HG03103 (cell line): ENCODE results near the gene TRPM3.

Experiments
- ATAC-seq: cut with Tn5 transposase; IDR thresholded peaks from one replicate; pipeline ENCODE4 v1.9.1; 2021; ENCODE audit warnings: low read depth; ENCODE audit not compliant: unreplicated experiment

The TRPM3 gene

GRCh38 chr9:70567511-70567910 lies 553.9 kb downstream of the TRPM3 start:
- ATAC-seq, result no peak

GRCh38 chr9:70566751-70567150 lies 554.7 kb downstream of the TRPM3 start:
- ATAC-seq, result no peak

DNA sequence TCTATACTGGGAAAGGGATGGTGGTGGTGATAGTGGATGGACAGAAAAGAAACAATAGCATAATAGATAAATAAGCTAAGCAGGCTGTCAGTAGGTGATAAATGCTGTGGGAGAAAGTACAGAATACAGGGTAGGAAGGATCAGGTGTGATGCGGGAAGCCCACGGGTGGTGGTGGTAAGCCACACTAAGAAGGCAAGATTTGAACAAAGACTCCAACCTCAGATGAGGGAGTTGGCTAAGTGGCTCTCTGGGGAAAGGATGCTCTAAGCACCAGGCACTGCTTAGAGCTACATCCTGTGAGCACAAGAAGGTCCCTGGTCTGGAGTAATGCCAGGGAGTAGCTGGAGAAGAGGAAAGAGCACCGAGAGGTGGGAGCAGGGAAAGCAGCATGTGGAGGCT lies 555.4 kb downstream of the TRPM3 start:
- ATAC-seq, result no peak

- no peak for ATAC-seq
These were observed 556.7 kb downstream of the TRPM3 start for GRCh38 chr9:70564468-70565335.

- peak; percentile 99 for ATAC-seq
These were observed 557.8 kb downstream of the TRPM3 start for GRCh38 chr9:70563431-70564204.

DNA sequence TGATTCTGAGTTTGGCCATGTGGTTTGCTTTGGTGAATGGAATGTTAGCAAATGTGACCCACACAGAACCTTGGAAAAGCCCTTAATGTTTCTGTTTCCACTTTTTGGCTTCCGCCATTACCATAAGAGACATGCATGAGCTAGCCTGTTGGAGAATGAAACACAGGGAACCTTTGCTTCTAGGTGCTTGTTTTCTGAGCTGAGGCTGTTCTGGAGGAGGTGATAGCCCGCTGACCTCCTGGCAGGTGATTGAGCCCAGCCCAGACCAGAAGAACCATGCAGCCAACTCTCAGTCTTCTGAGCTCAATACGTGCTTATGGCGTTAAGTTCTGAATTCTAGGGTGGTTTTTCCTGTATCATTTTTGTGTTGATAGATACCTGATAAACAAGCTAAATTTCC lies 558.4 kb downstream of the TRPM3 start:
- ATAC-seq, result no peak

DNA sequence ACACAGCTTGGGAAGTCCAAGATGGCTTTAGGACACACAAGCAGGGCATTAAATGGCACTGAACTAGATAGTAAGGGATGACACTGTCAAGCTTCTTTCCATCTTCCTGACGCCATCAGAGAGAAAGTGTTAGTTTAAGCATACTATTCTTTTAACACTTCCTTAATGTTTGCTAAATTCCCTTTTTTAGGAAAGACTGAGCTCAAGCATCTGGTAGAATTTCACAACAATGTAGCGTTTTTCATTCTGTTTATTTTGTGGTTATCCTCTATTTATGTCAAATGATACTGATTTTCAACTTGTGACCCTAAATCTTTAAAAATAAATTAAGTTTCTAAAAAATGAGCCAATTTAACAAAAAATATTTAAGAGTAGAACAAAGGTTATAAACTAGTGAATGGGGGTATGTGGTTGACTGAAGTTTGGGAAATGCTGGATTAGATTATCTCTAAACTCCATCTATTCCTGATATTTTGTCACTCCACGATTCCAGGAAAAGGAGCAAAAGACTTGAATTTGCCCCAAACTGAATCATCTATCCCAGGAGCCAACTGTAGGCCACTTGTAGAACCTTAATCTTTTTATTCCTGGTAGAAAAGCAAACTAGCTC lies 559.5 kb downstream of the TRPM3 start:
- ATAC-seq, result no peak

GRCh38 chr9:70561111-70561510 lies 560.3 kb downstream of the TRPM3 start:
- ATAC-seq, result no peak

- ATAC-seq, result no peak
These were observed 562.3 kb downstream of the TRPM3 start for GRCh38 chr9:70559102-70559501.

DNA sequence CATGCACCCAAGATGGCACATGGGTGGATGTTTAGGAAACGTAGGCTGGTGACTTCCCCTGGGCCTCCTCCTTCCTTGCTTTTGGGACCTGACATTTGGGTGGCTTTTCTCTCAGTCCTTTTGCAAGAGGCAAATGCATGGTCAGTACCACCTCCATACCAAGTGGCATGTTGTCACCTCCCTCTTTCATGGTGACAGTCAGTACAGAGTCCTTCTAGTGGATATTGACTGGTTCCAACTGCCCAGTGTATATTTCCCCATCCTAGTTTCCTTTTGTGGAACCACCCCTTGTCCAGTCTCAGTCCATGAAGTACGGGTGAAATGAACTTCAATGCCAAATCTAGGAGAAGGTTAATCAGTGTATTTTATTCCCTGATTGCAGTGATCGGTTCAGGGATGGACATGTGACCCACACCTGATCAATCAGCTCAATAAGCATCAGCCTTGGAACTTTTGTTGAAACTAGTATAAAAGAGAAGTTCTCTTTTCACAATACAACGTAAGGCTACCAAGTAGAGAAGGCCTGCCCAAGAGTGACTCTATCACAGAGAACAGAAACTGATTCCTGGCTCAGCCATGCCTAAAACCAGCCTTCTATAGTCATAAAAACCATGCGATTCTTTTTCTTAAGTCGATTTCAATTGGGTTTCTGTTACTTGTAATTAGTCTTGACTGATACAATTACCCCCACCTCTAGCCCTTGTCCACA lies 563.6 kb downstream of the TRPM3 start:
- ATAC-seq, result peak; percentile 95

DNA sequence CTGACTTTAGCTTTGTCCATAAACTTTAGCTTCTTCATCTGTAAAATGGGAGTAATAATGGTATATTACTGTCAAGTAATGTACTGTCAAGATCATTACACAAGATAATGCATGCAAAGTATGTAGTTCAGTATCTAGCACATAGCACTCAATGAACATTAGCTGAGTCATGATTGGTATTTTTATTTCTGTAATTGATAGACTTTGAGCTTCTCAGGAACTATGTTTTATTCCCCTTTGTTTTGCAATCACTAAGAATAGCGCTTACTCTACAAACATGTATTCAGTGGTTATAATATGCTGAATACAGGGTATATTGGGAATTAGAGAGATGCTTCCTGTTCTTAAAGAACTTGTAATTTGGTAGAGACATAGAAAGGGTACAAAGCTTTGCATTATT lies 564.6 kb downstream of the TRPM3 start:
- ATAC-seq, result no peak

DNA sequence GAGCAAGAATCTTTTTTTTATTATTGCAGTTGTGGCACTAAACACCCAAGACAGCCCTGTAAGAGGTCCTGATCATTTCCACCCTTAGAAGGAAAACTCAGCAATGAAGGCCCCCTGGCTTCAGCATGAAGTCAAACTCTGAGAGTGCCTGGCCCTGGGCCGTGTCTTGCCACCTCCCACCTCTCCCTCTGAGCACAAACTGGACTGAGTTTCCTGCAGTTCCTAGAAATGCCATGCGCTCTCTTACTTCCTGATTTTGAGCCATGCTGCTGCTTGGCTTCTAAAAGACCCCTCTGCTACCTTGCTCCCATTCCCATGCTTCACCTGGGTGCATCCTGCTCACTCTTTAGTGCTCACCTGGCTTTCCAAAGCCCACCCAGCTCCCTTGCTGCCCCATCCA lies 566.5 kb downstream of the TRPM3 start:
- ATAC-seq, result no peak

GRCh38 chr9:70553707-70554673 lies 567.4 kb downstream of the TRPM3 start:
- ATAC-seq, result no peak

DNA sequence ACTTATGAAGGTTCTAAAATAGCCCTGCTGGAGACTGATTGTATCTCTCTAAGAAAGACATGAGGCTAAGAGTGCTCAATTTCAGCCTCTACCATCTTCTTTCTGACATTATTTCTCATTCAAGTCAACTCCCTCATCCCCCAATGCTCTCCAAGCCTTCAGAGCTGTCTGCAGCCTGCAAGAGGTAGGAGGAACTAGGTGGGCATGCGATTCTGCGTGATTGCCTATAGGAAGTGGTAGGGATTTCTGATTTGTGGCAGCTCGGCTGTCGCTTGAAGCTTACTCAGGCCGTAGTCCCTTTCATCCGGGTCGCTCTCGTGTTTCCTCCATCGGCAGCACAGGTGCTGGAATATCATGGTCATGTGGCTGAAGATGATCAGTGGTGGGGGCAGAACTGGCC lies 568.9 kb downstream of the TRPM3 start:
- ATAC-seq, result no peak

DNA sequence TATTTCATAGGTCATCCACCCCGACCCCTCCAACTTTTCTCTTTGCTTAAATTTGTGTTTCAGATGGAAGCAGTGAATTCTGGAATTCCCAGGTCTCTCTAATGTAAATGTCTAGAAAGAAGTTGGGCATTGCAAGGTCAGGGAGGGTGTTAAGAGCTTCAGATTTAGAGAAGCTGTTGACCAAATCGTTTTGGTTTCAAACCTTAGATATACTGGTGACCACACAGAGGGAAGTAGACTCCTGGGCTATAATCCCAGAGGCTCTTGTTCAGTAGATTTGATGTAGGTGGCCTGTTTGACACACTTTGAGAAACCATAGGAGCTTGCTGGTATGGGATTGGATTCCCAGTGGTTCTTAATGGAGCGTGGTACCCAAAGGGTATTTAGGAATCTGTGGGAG lies 569.6 kb downstream of the TRPM3 start:
- no peak for ATAC-seq

DNA sequence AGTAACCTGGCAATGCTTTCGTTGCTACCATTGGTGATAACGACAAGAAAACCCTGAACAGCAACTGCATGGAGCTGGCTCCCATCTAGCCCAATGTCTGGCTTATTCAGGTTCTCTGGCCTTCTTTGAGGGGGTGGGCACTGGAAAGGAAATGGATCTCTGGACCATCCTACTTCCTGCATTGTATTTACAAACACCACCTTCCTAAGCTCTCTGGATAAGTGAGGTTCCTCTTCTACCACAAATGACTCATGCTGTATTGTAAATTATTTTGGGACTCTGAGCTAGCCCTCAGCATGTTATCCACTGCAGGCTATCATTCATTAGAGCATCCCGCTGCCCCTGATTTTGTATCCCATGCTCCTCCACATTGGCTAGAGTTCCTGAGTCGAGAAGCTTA lies 570.0 kb downstream of the TRPM3 start:
- no peak for ATAC-seq

GRCh38 chr9:70549926-70550325 lies 571.5 kb downstream of the TRPM3 start:
- no peak for ATAC-seq

DNA sequence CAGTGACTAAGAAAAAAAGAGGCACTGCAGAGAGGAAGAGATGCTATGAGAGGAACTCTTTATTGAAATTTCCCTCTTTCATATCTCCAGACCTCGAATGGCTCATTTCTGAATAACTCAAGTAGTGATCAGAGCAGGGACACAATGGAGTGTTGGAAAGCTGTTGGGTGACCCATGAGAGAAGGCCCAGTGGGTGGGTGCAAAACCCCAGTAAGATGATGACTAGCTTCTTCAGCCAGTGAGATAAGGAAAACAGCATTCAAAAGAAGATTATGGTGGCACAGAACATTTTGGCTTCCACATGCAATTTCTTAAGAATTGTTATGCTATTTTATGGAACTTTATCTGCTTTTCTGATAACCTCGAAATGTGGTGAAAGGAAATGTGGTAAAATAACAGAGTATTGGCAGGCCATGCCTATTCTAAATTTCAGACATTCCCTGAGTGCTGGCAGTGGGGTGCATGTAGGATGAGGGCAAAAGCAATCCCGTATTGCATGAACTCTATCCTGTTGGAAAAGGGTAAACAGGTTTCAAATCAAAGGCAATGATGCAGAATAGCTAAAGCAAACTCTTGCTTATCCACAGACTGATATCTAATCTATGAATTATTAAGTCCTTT lies 579.0 kb downstream of the TRPM3 start:
- ATAC-seq, result no peak

GRCh38 chr9:70540016-70540415 lies 581.4 kb downstream of the TRPM3 start:
- ATAC-seq, result no peak
